ENCODE data around the gene WDR18. TPM values are rescaled to one million over a fixed set of nuclear protein-coding genes. Genes with fewer than 3 reads are reported as not detected.

Gene WDR18
- total and polyA plus RNA-seq, 2 of the 8 experiments (the other 6 are each of a cell fraction or from before 2014, with no cell fraction given) = 87.7 to 177 TPM

DNA sequence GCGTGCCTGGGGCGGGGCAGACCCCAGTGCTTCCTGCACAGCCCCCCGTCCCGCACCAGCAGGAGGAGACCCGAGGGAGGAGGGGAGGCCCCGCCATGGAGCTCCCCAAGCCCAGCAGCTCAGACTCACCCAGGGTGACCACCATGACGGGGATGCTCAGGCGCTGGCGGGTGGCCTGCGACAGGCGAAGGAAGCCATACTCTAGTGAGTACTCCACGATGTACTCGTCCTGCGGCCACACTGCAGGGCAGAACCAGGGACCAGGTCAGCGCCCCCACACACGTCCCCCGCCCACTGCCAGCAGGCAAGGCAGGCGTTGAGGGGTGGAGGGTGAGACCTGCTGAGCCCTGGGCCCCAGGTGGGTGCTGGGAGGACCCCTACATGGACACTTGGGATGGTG is 28.2 kb downstream of the WDR18 start:
- POLR2A ChIA-PET (ENCODE audit: partially characterized antibody) = interaction anchor here (2.5 to 3.4 kb wide), 2 partner anchors 14 to 26 kb away, joined by 13 to 19 read pairs; partner anchors contain the start of genes ABCA7 and CNN2
- no peak overlapping the region for H2BK20ac ChIP-seq (ENCODE audit: low read length)
- FAIRE-seq = no peak

More for the DNA sequence above, 28.2 kb downstream of the WDR18 start:
- no peaks in the 10 kb centered on the region for H3K27me3 ChIP-seq (replicated peaks in 1 of 4; ENCODE audit: control insufficient read depth in 3 of 4, extremely low read depth in 1 of 4, insufficient read depth in 3 of 4, low read length in 3 of 4)
- no peak overlapping the region for H2BK5ac ChIP-seq (ENCODE audit: low read depth, low read length)
- no peak overlapping the region for H3K14ac ChIP-seq (ENCODE audit: insufficient read length)
- H2BK120ac ChIP-seq (replicated peaks; ENCODE audit: low read depth, low read length) = no peak overlapping the region
- peaks cover 8 to 56% (median 11%) of the 10 kb centered on the region in 4 experiments; a peak in 6 of 8 replicates for H3K36me3 ChIP-seq (ENCODE audit: control insufficient read depth in 2 of 4, insufficient read depth in 4 of 4, low read length in 3 of 4)
- no peak for TF ChIP-seq SRF (IDR thresholded peaks at IDR 0.05; ENCODE audit: low read depth, low read length)
- no peak for TF ChIP-seq KDM1A (IDR thresholded peaks at IDR 0.05; ENCODE audit: borderline replicate concordance, low read length)
- TF ChIP-seq, protein P1, sequence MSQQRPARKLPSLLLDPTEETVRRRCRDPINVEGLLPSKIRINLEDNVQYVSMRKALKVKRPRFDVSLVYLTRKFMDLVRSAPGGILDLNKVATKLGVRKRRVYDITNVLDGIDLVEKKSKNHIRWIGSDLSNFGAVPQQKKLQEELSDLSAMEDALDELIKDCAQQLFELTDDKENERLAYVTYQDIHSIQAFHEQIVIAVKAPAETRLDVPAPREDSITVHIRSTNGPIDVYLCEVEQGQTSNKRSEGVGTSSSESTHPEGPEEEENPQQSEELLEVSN (IDR thresholded peaks at IDR 0.05) = no peak
- TF ChIP-seq, protein P2, sequence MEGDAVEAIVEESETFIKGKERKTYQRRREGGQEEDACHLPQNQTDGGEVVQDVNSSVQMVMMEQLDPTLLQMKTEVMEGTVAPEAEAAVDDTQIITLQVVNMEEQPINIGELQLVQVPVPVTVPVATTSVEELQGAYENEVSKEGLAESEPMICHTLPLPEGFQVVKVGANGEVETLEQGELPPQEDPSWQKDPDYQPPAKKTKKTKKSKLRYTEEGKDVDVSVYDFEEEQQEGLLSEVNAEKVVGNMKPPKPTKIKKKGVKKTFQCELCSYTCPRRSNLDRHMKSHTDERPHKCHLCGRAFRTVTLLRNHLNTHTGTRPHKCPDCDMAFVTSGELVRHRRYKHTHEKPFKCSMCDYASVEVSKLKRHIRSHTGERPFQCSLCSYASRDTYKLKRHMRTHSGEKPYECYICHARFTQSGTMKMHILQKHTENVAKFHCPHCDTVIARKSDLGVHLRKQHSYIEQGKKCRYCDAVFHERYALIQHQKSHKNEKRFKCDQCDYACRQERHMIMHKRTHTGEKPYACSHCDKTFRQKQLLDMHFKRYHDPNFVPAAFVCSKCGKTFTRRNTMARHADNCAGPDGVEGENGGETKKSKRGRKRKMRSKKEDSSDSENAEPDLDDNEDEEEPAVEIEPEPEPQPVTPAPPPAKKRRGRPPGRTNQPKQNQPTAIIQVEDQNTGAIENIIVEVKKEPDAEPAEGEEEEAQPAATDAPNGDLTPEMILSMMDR (IDR thresholded peaks at IDR 0.05; ENCODE audit: control extremely low read depth in 1 of 3, insufficient read depth in 1 of 3, low read depth in 1 of 3, low read length in 3 of 3) = no peak
- no peak for TF ChIP-seq CHD1 (IDR thresholded peaks at IDR 0.05; ENCODE audit: low read depth, low read length)
- no peak for TF ChIP-seq SIN3A (conservative IDR thresholded peaks at IDR 0.05 in 1 of 2, IDR thresholded peaks at IDR 0.05 in 1 of 2; ENCODE audit: low read depth in 1 of 2, low read length in 2 of 2)
- no peak for TF ChIP-seq POLR2A (IDR thresholded peaks at IDR 0.05; ENCODE audit: control extremely low read depth in 1 of 2, low read depth in 2 of 2, low read length in 2 of 2)
- H3K4me3 ChIP-seq (ENCODE audit: extremely low read depth in 1 of 4, insufficient read depth in 2 of 4, low read depth in 3 of 4, low read length in 4 of 4) = no peak overlapping the region
- no peak overlapping the region for H4K91ac ChIP-seq (replicated peaks; ENCODE audit: insufficient read length, low read length)
- no peak overlapping the region for H3K18ac ChIP-seq (ENCODE audit: extremely low read depth, low read length)
- H4K5ac ChIP-seq (ENCODE audit: insufficient read length, low read depth, low read length) = no peak overlapping the region
- H3K79me1 ChIP-seq (ENCODE audit: low read depth, low read length) = peaks cover 8% of the 10 kb centered on the region; the same call in 1 of the 2 replicates
- H4K20me1 ChIP-seq (replicated peaks in 1 of 2; ENCODE audit: control insufficient read depth in 1 of 2, insufficient read depth in 2 of 2, low read length in 2 of 2) = peaks cover 24 to 31% of the 10 kb centered on the region in 2 experiments
- H3K4me2 ChIP-seq (ENCODE audit: insufficient read depth in 1 of 2, low read depth in 2 of 2, low read length in 2 of 2) = no peak overlapping the region
- CTCF ChIA-PET (ENCODE audit: partially characterized antibody) = interaction anchor here (0.8 to 1.4 kb wide), 2 partner anchors 34 to 206 kb away, joined by 3 read pairs; no protein-coding TSS in a partner anchor
- DNase-seq (ENCODE audit: low read depth in 1 of 2, low spot score in 2 of 2) = no peak
- H2AK5ac ChIP-seq (ENCODE audit: low read depth, low read length) = no peak overlapping the region
- no peak overlapping the region for H3K9ac ChIP-seq (replicated peaks in 1 of 4; ENCODE audit: extremely low read depth in 1 of 4, low read depth in 3 of 4, low read length in 3 of 4)
- H4K8ac ChIP-seq (ENCODE audit: extremely low read depth, insufficient read depth, low read length) = peak overlapping the region; percentile 45; the same call in 1 of the 2 replicates
- no peak overlapping the region for H3K56ac ChIP-seq (replicated peaks; ENCODE audit: insufficient read length, low read depth, low read length)
- H3K23me2 ChIP-seq (ENCODE audit: low read depth, low read length) = no peaks in the 10 kb centered on the region
- no peak overlapping the region for H2AFZ ChIP-seq (ENCODE audit: low read length)
- H3K9me3 ChIP-seq (ENCODE audit: insufficient read depth in 2 of 2, low read depth in 1 of 2, low read length in 1 of 2) = no peaks in the 10 kb centered on the region
- 92% methylated on average over 16 of the region's 18 CpGs; no CpG with 5 or more reads in 1 of the 2 experiments for WGBS, 2 experiments (ENCODE audit: extremely low coverage in 1 of 2, insufficient coverage in 1 of 2, insufficient read length in 1 of 2, insufficient replicate concordance in 2 of 2, low coverage in 1 of 2, low lambda C conversion rate in 2 of 2, missing lambda C conversion rate in 1 of 2)
- peaks cover 9 to 43% of the 10 kb centered on the region in 2 experiments; a peak in 3 of 4 replicates for H3K79me2 ChIP-seq (ENCODE audit: control insufficient read depth in 1 of 2, insufficient read depth in 2 of 2, low read length in 2 of 2)
- no peak overlapping the region for H3K23ac ChIP-seq (ENCODE audit: insufficient read length)
- H3K4ac ChIP-seq (replicated peaks; ENCODE audit: insufficient read length, low read depth, low read length) = no peak overlapping the region
- no peak overlapping the region; the same call in 1 of the 2 replicates for H3K27ac ChIP-seq (ENCODE audit: low read depth, low read length)
- peaks cover 0 to 17% (median 13%) of the 10 kb centered on the region in 4 experiments; a peak in 5 of 7 replicates for H3K4me1 ChIP-seq (replicated peaks in 1 of 4; ENCODE audit: control insufficient read depth in 3 of 4, insufficient read depth in 4 of 4, low read length in 3 of 4)
- no peak overlapping the region for H2BK12ac ChIP-seq (ENCODE audit: low read depth, low read length)
- H2BK15ac ChIP-seq (ENCODE audit: low read length) = no peak overlapping the region

All from H1 (cell line).